Measurements from ENCODE around the gene MBNL1. TPM values are rescaled to one million over a fixed set of nuclear protein-coding genes. Genes with fewer than 3 reads are reported as not detected.

The MBNL1 gene
- total RNA-seq (2022; extraction: Qiagen RNA extraction; ENCODE audit: low read depth): 43.0 to 73.2 TPM (median 58.3 TPM) in 5 replicates

GRCh38 chr3:152268555-152269055, at the start of gene MBNL1:
Gene MBNL1, plus strand, starts transcription at chr3:152268929. Its CDS starts 31,265 bp downstream, at chr3:152300194.

Data from A549 treated with ZK216348 at 1 μM for 4 hours (cell line).